IPS-15b (cell line): ENCODE measurements around the gene EFNA3.

Experiments
- H3K27me3 ChIP-seq: one replicate; pipeline ENCODE4 v1.6.1; 2013; ENCODE audit warnings: low read length; ENCODE audit not compliant: control insufficient read depth, insufficient read depth
- H3K36me3 ChIP-seq: one replicate; pipeline ENCODE4 v1.6.1; 2013; ENCODE audit warnings: low read length; ENCODE audit not compliant: control insufficient read depth, insufficient read depth
- H3K4me1 ChIP-seq: one replicate; pipeline ENCODE4 v1.6.1; 2013; ENCODE audit warnings: mild to moderate bottlenecking, low read length; ENCODE audit not compliant: control insufficient read depth, insufficient read depth
- H3K4me3 ChIP-seq: one replicate; pipeline ENCODE4 v1.5.1; 2013; ENCODE audit warnings: low read depth, low read length
- H3K9ac ChIP-seq: one replicate; pipeline ENCODE4 v1.6.1; 2013; ENCODE audit warnings: low read depth, mild to moderate bottlenecking, low read length
- H3K9me3 ChIP-seq: one replicate; pipeline ENCODE4 v1.6.1; 2013; ENCODE audit warnings: mild to moderate bottlenecking, low read length; ENCODE audit not compliant: control insufficient read depth, insufficient read depth

Gene EFNA3

GRCh38 chr1:155050560-155051341 is 27.9 kb upstream of the EFNA3 start, which contains the start of gene ADAM15:
Gene ADAM15, plus strand, starts transcription at chr1:155051316. Its CDS starts 71 bp downstream, at chr1:155051387.
- Histone ChIP-seq H3K4me3 (peak within 1 kb of the TSS; percentile 92), H3K9me3 (no peaks in the 10 kb centered on the region), H3K27me3 (peaks cover 35% of the 10 kb centered on the region), H3K36me3 (no peaks in the 10 kb centered on the region), H3K4me1 (peaks cover 3% of the 10 kb centered on the region), H3K9ac (peak within 1 kb of the TSS; percentile 73)

GRCh38 chr1:155051342-155051776 is 27.3 kb upstream of the EFNA3 start:
- Histone ChIP-seq H3K9me3 (no peaks in the 10 kb centered on the region), H3K4me1 (peaks cover 3% of the 10 kb centered on the region), H3K27me3 (peaks cover 35% of the 10 kb centered on the region), H3K9ac (no peak overlapping the region), H3K4me3 (peak overlapping the region; percentile 65), H3K36me3 (no peaks in the 10 kb centered on the region)

GRCh38 chr1:155051777-155052398 is 26.7 kb upstream of the EFNA3 start:
- Histone ChIP-seq H3K4me3 (peak overlapping the region; percentile 65), H3K9me3 (no peaks in the 10 kb centered on the region), H3K36me3 (no peaks in the 10 kb centered on the region), H3K9ac (no peak overlapping the region), H3K27me3 (peaks cover 35% of the 10 kb centered on the region), H3K4me1 (peaks cover 3% of the 10 kb centered on the region)

GRCh38 chr1:155052439-155053395 is 25.9 kb upstream of the EFNA3 start:
- Histone ChIP-seq H3K4me3 (peak overlapping the region; percentile 65), H3K36me3 (peaks cover 3% of the 10 kb centered on the region), H3K27me3 (peaks cover 35% of the 10 kb centered on the region), H3K9ac (no peak overlapping the region), H3K4me1 (peaks cover 3% of the 10 kb centered on the region), H3K9me3 (no peaks in the 10 kb centered on the region)

- no peaks in the 10 kb centered on the region for H3K9me3 ChIP-seq
- H3K9ac ChIP-seq, result no peak overlapping the region
- peaks cover 3% of the 10 kb centered on the region for H3K36me3 ChIP-seq
- no peak overlapping the region for H3K4me3 ChIP-seq
- peaks cover 35% of the 10 kb centered on the region for H3K27me3 ChIP-seq
- H3K4me1 ChIP-seq, result peaks cover 3% of the 10 kb centered on the region
Observed at GRCh38 chr1:155053531-155054105, 25.0 kb upstream of the EFNA3 start.

- H3K4me3 ChIP-seq, result no peak overlapping the region
- no peak overlapping the region for H3K9ac ChIP-seq
- no peaks in the 10 kb centered on the region for H3K4me1 ChIP-seq
- H3K36me3 ChIP-seq, result peaks cover 3% of the 10 kb centered on the region
- peaks cover 14% of the 10 kb centered on the region for H3K27me3 ChIP-seq
- no peaks in the 10 kb centered on the region for H3K9me3 ChIP-seq
Observed at GRCh38 chr1:155057104-155057503, 21.5 kb upstream of the EFNA3 start.

- H3K36me3 ChIP-seq, result peaks cover 3% of the 10 kb centered on the region
- no peaks in the 10 kb centered on the region for H3K9me3 ChIP-seq
- no peaks in the 10 kb centered on the region for H3K4me1 ChIP-seq
- peaks cover 7% of the 10 kb centered on the region for H3K27me3 ChIP-seq
- no peak overlapping the region for H3K9ac ChIP-seq
- H3K4me3 ChIP-seq, result no peak overlapping the region
Observed at GRCh38 chr1:155057788-155058211, 20.8 kb upstream of the EFNA3 start.

GRCh38 chr1:155060736-155061135 is 17.9 kb upstream of the EFNA3 start:
- Histone ChIP-seq H3K36me3 (peaks cover 3% of the 10 kb centered on the region), H3K9ac (no peak overlapping the region)

GRCh38 chr1:155061381-155062150 is 17.1 kb upstream of the EFNA3 start:
- Histone ChIP-seq H3K9me3 (no peaks in the 10 kb centered on the region), H3K9ac (no peak overlapping the region), H3K4me3 (peak overlapping the region; percentile 56), H3K4me1 (peaks cover 7% of the 10 kb centered on the region), H3K36me3 (peaks cover 7% of the 10 kb centered on the region), H3K27me3 (no peaks in the 10 kb centered on the region)

More at GRCh38 chr1:155060736-155061135, 17.9 kb upstream of the EFNA3 start:
- Histone ChIP-seq H3K9me3 (no peaks in the 10 kb centered on the region), H3K4me3 (no peak overlapping the region), H3K27me3 (no peaks in the 10 kb centered on the region), H3K4me1 (peaks cover 7% of the 10 kb centered on the region)

GRCh38 chr1:155062151-155062686 is 16.4 kb upstream of the EFNA3 start:
- Histone ChIP-seq H3K4me3 (peak overlapping the region; percentile 85), H3K27me3 (no peaks in the 10 kb centered on the region), H3K9ac (no peak overlapping the region), H3K36me3 (peaks cover 8% of the 10 kb centered on the region), H3K9me3 (no peaks in the 10 kb centered on the region), H3K4me1 (peaks cover 7% of the 10 kb centered on the region)
